Stimulated activated CD4-positive, alpha-beta T cell treated with anti-CD3 and anti-CD28 coated beads, Interleukin-4, amount 100 ng/mL, for 4 hours (primary cell): Measurements from ENCODE around the gene ANXA4.
"Not testable (repeated sequence)": the region's sequence is repeated elsewhere in the genome, so short reads cannot be mapped to it uniquely, and the experiment has no call there.

Source experiments
- DNase-seq, 2 experiments: peaks; one replicate each; pipeline ENCODE4 v3.0.0-alpha.2; 2020

ANXA4 gene

DNA sequence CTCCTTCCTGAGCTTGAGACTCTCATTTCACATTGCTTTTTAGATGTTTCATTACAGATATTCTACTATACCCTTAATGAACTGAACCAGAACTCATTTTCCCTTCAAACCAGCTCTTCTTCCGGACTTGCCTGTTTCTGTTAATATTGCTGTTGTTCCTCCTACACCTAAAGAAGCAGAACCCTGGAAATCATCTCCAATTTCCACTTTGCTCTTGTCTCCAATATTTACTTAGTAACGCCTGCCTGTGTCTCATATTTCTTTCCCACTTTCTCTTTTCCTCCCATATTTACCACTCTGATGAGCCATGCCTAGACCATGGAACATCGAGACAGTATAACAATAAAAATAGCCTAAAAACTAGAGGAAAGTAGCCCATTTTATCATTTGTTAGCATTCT is 69.7 kb downstream of the ANXA4 start:
- DNase-seq = no peak

- DNase-seq = no peak
Measured at GRCh38 chr2:69815717-69816116, 73.8 kb downstream of the ANXA4 start.

- peak; percentile 47 to 73 for DNase-seq
Measured at GRCh38 chr2:69816923-69817542, 75.1 kb downstream of the ANXA4 start.

- no peak for DNase-seq
Measured at GRCh38 chr2:69817729-69818501, 76.0 kb downstream of the ANXA4 start.

- no peak for DNase-seq
Measured at GRCh38 chr2:69827796-69828540, 86.0 kb downstream of the ANXA4 start.

DNA sequence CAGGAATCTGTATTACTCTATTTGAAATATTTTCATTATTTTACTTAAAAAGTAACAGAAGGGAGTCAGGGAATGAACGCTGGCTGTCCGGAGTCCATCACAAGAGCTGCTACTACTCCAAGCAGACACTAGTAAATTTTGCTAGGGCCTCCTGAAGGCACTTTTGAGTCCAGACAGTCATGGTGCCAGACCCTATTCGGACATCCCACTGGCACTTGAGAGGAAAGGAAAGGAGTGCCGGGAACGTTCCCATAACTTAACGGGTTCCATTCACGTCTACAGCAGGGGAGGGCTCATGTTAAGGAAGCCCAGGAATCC is 87.0 kb downstream of the ANXA4 start:
- no peak for DNase-seq

- DNase-seq = peak; percentile 97 to 99
Measured at GRCh38 chr2:69829256-69830044, 87.5 kb downstream of the ANXA4 start, which contains the start of gene GMCL1. Gene GMCL1, plus strand, starts transcription at chr2:69829660. Its CDS starts 233 bp downstream, at chr2:69829893.

GRCh38 chr2:69830045-69830905 is 88.3 kb downstream of the ANXA4 start:
- DNase-seq = peak; percentile 12 to 23

GRCh38 chr2:69830906-69831241 is 88.9 kb downstream of the ANXA4 start:
- DNase-seq = not testable (repeated sequence)

- DNase-seq = no peak
Measured at GRCh38 chr2:69831354-69831905, 89.5 kb downstream of the ANXA4 start.

- no peak for DNase-seq
Measured at GRCh38 chr2:69833752-69834151, 91.8 kb downstream of the ANXA4 start.

GRCh38 chr2:69835666-69836065 is 93.7 kb downstream of the ANXA4 start:
- no peak for DNase-seq

DNA sequence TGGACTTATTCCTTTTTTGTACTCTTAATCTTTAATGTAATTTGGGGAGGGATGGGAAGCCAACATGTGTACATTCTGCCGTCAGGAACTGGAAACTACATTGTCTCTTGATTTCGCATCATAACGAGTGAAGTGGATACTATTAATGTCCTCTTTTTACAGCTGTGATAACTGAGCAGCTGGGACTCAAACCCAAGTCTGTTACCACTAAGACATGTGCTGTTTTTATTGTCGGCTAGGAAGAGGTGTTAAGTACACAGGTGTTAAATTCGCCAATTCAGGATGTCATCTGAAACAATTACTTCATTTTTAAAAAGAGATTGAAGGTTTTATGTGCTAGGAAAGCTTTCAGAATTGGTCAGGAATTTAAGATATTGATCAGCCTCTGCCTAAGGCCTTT is 94.4 kb downstream of the ANXA4 start:
- no peak for DNase-seq

DNA sequence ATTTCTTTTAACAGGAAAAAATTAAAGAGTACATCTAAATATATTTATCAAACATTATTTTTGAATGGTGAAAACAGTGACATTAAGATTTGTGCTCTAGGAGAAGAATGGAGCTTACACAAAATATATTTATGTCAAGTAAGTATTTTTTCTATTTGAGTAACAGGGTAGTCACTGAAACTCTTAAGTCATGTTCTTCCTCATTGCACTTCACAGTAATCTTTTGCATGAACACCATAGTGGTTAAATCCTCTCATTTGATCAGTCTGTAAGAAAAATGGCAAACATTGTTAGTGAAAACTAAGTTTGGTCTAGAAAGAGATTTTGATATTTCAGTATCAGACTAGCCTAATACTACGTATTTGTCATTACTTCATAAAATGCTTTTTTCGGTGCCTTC is 95.6 kb downstream of the ANXA4 start:
- DNase-seq = no peak

- DNase-seq = no peak
Measured at GRCh38 chr2:69843993-69844392, 102.1 kb downstream of the ANXA4 start.

GRCh38 chr2:69844560-69844959 is 102.6 kb downstream of the ANXA4 start:
- DNase-seq = no peak

DNA sequence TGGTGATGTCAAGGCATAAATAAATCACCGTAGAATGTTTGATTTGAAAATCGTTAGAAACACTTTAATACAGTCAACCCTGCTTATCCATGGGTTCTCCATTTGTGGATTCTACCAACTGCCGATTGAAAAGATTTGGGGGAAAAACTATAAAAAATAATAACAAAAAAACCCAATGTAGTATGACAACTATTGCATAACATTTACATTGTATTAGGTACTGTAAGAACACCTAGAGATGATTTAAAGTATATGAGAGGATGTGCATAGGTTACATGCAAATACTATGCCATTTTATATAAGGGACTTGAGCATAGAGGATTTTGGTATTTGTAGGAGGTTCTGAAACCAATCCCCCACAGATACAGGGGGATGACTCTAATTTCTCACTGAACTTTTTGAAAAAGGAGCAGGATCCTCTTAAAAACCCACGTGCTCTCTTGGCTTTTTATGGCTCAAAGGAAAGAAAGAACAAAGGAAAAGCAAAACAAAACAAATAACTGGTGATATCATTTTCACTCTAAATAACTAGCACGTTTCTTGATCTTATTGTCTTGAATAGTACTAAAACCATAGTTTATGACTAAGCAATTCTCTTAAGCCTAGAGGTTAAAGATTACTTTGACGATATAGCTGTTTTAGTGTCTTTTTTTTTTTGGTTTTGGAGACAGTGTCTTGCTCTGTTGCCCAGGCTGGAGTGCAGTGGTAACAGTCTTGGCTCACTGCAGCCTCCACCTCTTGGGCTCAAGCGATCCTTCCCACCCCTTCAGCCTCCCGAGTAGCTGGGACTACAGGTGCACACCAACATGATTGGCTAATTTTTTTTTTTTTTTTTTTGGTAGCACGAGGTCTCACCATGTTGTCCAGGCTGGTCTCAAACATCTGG is 104.5 kb downstream of the ANXA4 start:
- DNase-seq = no peak

DNA sequence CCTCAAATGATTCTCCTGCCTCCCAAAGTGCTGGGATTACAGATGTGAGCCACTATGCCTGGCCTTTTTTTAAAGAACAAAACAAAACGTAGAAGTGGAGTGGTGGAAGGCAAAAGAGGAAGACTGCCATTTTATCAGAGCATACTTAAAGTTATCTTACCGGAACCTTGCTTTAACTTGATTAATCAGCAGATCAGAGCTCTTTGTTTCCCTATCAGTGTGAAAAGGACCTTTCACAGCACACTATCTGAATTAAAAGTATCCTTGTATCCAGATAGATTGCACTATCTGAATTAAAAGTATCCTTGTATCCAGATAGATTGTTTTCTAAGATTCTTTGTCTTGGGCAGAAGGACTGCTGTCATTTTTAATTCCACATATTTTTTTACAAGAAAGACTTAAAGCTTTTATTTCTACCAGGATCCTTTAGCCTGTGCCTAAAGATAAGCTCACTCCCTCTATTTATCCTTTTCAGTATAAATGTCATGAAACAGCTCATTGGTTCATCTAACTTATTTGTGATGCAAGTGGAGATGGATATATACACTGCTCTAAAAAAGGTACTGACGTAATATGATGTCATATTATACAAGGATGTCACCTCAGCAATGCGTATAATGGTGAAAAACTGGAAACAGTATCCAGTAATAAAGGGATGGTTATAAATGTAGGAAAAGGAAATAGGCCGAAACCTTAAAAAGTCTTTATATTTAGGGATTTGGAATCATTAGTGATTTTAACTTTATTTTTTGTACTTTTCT is 105.3 kb downstream of the ANXA4 start:
- no peak for DNase-seq

DNA sequence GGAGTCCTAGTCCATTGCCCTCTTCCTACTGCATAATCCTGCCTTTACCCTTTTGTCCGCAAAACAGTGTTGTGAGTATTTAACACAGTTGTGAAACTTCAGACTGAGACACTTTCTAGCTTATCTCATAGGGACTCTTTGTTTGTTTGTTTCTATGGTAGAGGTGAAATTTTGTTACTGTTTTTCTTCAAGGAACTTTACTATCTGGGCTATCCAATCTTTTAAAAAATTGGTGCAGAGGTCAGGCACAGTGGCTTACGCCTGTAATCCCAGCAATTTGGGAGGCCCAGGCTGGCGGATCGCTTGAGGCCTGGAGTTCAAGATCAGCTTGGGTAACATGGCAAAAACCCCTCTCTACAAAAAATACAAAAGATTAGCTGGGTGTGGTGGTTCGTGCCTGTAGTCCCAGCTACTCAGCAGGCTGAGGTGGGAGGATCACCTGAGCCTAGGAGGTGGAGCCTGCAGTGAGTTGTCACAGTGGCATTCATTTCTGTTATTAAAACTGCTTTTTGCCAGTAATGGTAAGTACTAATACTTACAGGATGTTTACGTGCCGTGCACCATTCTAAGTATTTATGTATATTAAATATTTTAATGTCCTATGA is 106.4 kb downstream of the ANXA4 start:
- DNase-seq = no peak

DNA sequence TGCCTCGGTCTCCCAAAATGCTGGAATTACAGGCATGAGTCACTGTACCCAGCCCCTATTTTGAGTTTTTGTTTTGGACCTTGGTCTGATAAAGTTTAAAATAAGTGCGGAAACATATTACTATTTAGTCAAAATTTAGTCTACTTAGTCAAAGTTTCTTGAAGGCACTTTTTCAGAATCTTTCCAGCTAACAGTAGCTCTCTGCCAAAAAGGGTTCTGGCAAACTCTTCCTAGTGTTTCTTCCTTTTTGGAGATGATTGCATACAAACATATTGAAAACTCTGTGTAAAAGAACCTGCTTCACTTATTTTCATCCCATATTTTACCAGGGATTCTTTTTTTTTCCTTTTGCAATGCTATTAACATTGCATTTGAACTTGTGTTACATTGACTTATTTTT is 116.3 kb downstream of the ANXA4 start:
- no peak for DNase-seq
